AG04449 (cell line): ENCODE results near the gene RETREG2.

Experiments
- CTCF ChIA-PET: fragments of 350-600 bp; formaldehyde crosslinking; extraction: SDS; loops from one replicate; lab custom pipeline; 2021; ENCODE audit warnings: antibody characterized with exemption; lab: Yijun Ruan, JAX
- POLR2A ChIA-PET: fragments of 400-600, 350-600 bp; formaldehyde crosslinking; extraction: SDS; loops from one replicate; lab custom pipeline; 2020; ENCODE audit warnings: antibody characterized with exemption, inconsistent platforms; lab: Yijun Ruan, JAX
- DNase-seq: peaks from one replicate; pipeline ENCODE4 v3.0.0-alpha.2; 2010; ENCODE audit warnings: low read depth, low spot score
- H3K4me3 ChIP-seq: 2 replicates; pipeline ENCODE4 v1.5.1; 2011; ENCODE audit warnings: low read depth, mild to moderate bottlenecking, control low read depth, low read length
- TF ChIP-seq, protein P1 (sequence below): IDR thresholded peaks from one replicate; pipeline ENCODE4 v1.5.1; 2011; ENCODE audit warnings: mild to moderate bottlenecking, moderate library complexity, low read length, control low read depth, inconsistent platforms; ENCODE audit not compliant: insufficient read depth; ENCODE audit errors: missing control alignments

Gene RETREG2

DNA sequence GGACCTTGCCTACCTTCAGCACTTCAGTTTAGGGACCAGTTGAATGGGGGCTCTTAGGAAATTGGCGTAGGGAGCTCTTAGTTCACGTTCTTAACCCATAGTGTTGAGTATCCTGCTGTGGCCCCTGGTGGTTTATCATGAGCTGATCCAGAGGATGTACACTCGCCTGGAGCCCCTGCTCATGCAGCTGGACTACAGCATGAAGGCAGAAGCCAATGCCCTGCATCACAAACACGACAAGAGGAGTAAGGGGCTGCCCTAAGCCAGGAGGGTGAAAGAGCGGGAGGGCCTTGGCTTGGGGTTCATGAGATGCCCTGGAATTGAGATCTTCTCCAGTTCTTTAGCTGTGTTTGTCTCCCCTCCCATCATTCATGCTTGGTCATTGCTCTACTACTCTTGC lies 2.9 kb downstream of the RETREG2 start:
- CTCF ChIA-PET: interaction anchor here (0.8 to 5.8 kb wide), 8 partner anchors 8 to 186 kb away, joined by 3 to 37 read pairs (median 4); partner anchors contain the start of gene SLC23A3
- POLR2A ChIA-PET: no interaction called here
- TF ChIP-seq, protein P1, sequence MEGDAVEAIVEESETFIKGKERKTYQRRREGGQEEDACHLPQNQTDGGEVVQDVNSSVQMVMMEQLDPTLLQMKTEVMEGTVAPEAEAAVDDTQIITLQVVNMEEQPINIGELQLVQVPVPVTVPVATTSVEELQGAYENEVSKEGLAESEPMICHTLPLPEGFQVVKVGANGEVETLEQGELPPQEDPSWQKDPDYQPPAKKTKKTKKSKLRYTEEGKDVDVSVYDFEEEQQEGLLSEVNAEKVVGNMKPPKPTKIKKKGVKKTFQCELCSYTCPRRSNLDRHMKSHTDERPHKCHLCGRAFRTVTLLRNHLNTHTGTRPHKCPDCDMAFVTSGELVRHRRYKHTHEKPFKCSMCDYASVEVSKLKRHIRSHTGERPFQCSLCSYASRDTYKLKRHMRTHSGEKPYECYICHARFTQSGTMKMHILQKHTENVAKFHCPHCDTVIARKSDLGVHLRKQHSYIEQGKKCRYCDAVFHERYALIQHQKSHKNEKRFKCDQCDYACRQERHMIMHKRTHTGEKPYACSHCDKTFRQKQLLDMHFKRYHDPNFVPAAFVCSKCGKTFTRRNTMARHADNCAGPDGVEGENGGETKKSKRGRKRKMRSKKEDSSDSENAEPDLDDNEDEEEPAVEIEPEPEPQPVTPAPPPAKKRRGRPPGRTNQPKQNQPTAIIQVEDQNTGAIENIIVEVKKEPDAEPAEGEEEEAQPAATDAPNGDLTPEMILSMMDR: no peak

DNA sequence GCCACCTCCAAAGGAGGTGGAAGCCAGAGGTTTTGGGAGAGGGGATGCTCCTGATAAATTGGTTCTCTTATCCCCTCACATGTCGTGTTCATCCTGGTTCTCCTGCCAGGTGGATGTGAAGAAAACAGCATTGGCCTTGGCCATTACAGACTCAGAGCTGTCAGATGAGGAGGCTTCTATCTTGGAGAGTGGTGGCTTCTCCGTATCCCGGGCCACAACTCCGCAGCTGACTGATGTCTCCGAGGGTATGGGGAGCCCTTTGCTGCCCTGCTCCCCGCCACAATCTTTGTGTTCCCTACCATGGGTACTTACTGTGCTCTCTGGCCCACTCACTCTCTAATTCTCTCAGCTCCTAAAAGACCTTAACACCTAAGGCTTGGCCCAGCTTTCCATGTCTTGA lies 3.5 kb downstream of the RETREG2 start:
- CTCF ChIA-PET: interaction anchor here (0.8 to 5.8 kb wide), 7 partner anchors 11 to 186 kb away, joined by 3 to 37 read pairs (median 3); partner anchors contain the start of gene SLC23A3
- TF ChIP-seq, protein P1: no peak
- POLR2A ChIA-PET: interaction anchor here (2.9 kb wide), 1 partner anchor 25 kb away, joined by 6 read pairs; the partner anchor contains the start of gene ZFAND2B
- no peak overlapping the region for H3K4me3 ChIP-seq
- DNase-seq: no peak

More for the DNA sequence above, 2.9 kb downstream of the RETREG2 start:
- H3K4me3 ChIP-seq: no peak overlapping the region
- no peak for DNase-seq

DNA sequence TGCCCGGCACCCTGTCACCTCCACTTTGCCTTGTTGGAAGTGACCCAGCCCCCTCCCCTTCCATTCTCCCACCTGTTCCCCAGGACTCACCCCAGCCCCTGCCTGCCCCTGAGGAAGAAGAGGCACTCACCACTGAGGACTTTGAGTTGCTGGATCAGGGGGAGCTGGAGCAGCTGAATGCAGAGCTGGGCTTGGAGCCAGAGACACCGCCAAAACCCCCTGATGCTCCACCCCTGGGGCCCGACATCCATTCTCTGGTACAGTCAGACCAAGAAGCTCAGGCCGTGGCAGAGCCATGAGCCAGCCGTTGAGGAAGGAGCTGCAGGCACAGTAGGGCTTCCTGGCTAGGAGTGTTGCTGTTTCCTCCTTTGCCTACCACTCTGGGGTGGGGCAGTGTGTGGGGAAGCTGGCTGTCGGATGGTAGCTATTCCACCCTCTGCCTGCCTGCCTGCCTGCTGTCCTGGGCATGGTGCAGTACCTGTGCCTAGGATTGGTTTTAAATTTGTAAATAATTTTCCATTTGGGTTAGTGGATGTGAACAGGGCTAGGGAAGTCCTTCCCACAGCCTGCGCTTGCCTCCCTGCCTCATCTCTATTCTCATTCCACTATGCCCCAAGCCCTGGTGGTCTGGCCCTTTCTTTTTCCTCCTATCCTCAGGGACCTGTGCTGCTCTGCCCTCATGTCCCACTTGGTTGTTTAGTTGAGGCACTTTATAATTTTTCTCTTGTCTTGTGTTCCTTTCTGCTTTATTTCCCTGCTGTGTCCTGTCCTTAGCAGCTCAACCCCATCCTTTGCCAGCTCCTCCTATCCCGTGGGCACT lies 4.5 kb downstream of the RETREG2 start:
- CTCF ChIA-PET: interaction anchor here (0.8 to 5.8 kb wide), 8 partner anchors 10 to 112 kb away, joined by 3 to 37 read pairs (median 3); partner anchors contain the start of gene SLC23A3

DNA sequence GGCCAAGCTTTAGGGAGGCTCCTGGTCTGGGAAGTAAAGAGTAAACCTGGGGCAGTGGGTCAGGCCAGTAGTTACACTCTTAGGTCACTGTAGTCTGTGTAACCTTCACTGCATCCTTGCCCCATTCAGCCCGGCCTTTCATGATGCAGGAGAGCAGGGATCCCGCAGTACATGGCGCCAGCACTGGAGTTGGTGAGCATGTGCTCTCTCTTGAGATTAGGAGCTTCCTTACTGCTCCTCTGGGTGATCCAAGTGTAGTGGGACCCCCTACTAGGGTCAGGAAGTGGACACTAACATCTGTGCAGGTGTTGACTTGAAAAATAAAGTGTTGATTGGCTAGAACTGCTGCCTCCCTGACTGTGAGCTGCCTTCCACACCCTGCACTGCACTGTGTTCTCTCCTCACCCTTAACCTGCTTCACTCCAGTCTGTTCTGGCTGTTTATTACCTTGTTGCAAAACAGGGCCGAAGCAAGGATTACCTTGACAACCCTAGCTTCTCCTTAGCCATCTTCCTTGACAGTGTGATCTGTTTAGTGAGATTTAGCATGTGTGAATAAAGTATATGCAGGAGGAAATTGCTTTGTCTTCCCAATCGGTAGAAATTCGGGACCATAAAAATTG lies 5.2 kb downstream of the RETREG2 start:
- no peak for DNase-seq
- ChIA-PET POLR2A (interaction anchor here (2.9 kb wide), 1 partner anchor 23 kb away, joined by 6 read pairs; the partner anchor contains the start of gene ZFAND2B), CTCF (interaction anchor here (1.5 to 5.8 kb wide), 4 partner anchors 12 to 111 kb away, joined by 3 to 37 read pairs (median 16); partner anchors contain the start of gene SLC23A3)
- TF ChIP-seq, protein P1: no peak
- no peak overlapping the region for H3K4me3 ChIP-seq

More for the DNA sequence above, 4.5 kb downstream of the RETREG2 start:
- TF ChIP-seq, protein P1: no peak
- POLR2A ChIA-PET: interaction anchor here (2.9 kb wide), 1 partner anchor 24 kb away, joined by 6 read pairs; the partner anchor contains the start of gene ZFAND2B
- no peak for DNase-seq
- H3K4me3 ChIP-seq: no peak overlapping the region

DNA sequence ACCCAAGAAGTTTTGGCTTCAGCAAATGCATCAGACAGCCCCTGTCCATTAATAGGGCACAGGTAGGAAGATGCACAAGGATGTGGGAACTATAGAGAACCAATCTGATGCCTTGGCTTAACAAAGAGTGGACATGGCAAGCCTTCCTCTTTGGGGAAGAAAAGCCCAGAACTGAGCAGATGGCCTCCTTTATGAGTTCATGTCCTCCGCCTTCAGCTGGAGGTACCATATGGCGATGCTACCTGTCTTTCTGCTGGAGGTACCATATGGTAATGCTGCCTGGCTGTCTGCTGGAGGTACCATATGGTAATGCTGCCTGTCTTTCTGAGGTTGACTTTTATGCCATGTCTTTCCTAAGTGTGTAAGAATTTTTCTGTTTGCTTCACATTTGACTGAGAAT lies 6.0 kb downstream of the RETREG2 start:
- ChIA-PET CTCF (interaction anchor here (0.7 to 5.8 kb wide), 5 partner anchors 9 to 110 kb away, joined by 3 to 37 read pairs (median 5); partner anchors contain the start of gene SLC23A3), POLR2A (interaction anchor here (2.9 kb wide), 1 partner anchor 23 kb away, joined by 6 read pairs; the partner anchor contains the start of gene ZFAND2B)
- TF ChIP-seq, protein P1: no peak
- DNase-seq: no peak
- H3K4me3 ChIP-seq: no peak overlapping the region
